Measurements from ENCODE around the gene GTF3C5. TPM values are rescaled to one million over a fixed set of nuclear protein-coding genes. Genes with fewer than 3 reads are reported as not detected.

GTF3C5 gene, protein sequence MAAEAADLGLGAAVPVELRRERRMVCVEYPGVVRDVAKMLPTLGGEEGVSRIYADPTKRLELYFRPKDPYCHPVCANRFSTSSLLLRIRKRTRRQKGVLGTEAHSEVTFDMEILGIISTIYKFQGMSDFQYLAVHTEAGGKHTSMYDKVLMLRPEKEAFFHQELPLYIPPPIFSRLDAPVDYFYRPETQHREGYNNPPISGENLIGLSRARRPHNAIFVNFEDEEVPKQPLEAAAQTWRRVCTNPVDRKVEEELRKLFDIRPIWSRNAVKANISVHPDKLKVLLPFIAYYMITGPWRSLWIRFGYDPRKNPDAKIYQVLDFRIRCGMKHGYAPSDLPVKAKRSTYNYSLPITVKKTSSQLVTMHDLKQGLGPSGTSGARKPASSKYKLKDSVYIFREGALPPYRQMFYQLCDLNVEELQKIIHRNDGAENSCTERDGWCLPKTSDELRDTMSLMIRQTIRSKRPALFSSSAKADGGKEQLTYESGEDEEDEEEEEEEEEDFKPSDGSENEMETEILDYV
- 30.3 and 32.6 TPM in 2 replicates for total RNA-seq

DNA sequence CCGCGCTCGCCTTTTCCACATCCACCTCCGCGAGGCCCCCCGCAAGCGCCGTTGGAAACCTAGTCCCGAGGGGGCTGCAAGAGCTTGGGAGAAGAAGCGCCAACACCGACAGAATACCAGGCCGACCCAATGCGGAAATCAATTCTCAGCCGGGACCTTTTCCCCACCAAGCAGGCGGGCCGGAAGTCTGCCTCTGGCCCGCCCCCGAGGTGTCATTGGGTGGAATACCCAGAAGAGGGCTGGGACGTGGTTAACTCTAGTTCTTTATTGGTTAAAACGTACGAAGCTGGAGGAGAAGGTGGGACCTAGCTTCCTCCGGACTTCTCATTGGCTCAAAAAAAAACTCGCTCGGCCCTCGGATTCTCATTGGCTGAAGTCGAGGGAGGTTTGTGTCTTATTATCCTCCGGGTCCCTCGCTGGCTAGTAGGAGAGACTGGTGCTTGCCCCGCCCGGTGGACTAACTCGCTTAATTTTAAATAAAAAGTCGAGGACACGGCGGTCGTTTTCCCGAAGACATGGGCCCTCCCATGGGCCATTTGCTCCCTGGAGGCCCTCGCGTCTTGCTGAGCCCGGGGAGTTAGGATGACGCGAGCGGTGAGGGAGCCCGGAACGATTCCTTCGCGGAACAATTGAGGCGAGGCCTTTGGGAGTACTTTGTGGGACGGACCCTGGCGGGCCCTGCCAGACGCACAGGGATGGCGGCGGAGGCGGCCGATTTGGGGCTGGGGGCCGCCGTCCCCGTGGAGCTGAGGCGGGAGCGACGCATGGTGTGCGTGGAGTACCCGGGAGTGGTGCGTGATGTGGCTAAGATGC lies at the start of gene GTF3C5:
GTF3C5 (plus strand) TSS at position 681 of the 813 bp plus-strand sequence; CDS start at position 696, 15 bp downstream.

DNA sequence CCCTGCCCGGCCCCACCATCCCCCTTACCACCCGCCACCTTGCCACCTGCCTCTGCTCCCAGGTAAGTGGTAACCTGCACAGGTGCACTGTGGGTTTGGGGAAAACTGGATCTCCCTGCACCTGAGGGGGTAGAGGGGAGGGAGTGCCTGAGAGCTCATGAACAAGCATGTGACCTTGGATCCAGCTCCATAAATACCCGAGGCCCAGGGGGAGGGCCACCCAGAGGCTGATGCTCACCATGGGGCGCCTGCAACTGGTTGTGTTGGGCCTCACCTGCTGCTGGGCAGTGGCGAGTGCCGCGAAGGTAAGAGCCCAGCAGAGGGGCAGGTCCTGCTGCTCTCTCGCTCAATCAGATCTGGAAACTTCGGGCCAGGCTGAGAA lies 31.0 kb downstream of the GTF3C5 start, which contains the start of gene CEL:
CEL (plus strand) TSS at position 218 of the 382 bp plus-strand sequence; CDS start at position 240, 22 bp downstream.

Other genes starting within 250 kb of the GTF3C5 start
- 0.37 and 0.57 TPM in 2 replicates for gene AK8, start 152.7 kb upstream of the GTF3C5 start, total RNA-seq
- 3.1 and 3.3 TPM in 2 replicates for gene SPACA9, start 152.1 kb upstream of the GTF3C5 start, total RNA-seq
- 26.5 and 34.3 TPM in 2 replicates for gene TSC1, start 86.4 kb upstream of the GTF3C5 start, total RNA-seq
- gene GFI1B, start 52.3 kb upstream of the GTF3C5 start, total RNA-seq = not detected in 2 replicates
- gene CEL, start 31.0 kb downstream of the GTF3C5 start, total RNA-seq = 0.14 and 0.18 TPM in 2 replicates
- gene RALGDS, start 90.2 kb downstream of the GTF3C5 start, total RNA-seq = 16.5 and 25.2 TPM in 2 replicates
- 6.8 and 7.8 TPM in 2 replicates for gene GBGT1, start 132.9 kb downstream of the GTF3C5 start, total RNA-seq
- not detected in 2 replicates for gene OBP2B, start 178.3 kb downstream of the GTF3C5 start, total RNA-seq
- gene ABO, start 244.2 kb downstream of the GTF3C5 start, total RNA-seq = not detected in 2 replicates